Left cardiac atrium (tissue), 4 donors: ENCODE results near the gene ZNF777. TPM values are rescaled to one million over a fixed set of nuclear protein-coding genes. Genes with fewer than 3 reads are reported as not detected.

Experiments
- ATAC-seq, 2 donors: fragments of 200-7000 bp; cut with Tn5 transposase; one replicate each; pipeline ENCODE4 v1.9.1; 2020; ENCODE audit warnings: mild to moderate bottlenecking in 2 of 2, moderate library complexity in 2 of 2
- DNase-seq: peaks from one replicate; pipeline ENCODE4 v3.0.0-alpha.2; 2020
- intact Hi-C, 2 donors: fragments of 100-400 bp; cut with DNase I; formaldehyde crosslinking; loops; one replicate each; pipeline versions ENCODE4 v1.14.1 to v1.15.1; 2022 to 2023
- total RNA-seq, 2 donors: library from RNA; stranded (reverse); fragmentation: NEBNext Ultra II Directional; extraction: Animal tissue kit (Norgen Biotek cat#: 25700); gene quantifications; one replicate each; pipeline ENCODE4 v1.2.1, GENCODE V29; 2021
- donor health status: DM: no; HTN: yes; CAD: no.
- donor health status: DM: no; HTN: yes; CAD: no; lungs with severe emphysema.
- donor health status: DM: yes; HTN: yes; CAD: no.
- donor health status: Dilated cardiomyopathy.

Gene ZNF777
- total RNA-seq, 2 donors from 2014 or later = 6.6 to 7.5 TPM

DNA sequence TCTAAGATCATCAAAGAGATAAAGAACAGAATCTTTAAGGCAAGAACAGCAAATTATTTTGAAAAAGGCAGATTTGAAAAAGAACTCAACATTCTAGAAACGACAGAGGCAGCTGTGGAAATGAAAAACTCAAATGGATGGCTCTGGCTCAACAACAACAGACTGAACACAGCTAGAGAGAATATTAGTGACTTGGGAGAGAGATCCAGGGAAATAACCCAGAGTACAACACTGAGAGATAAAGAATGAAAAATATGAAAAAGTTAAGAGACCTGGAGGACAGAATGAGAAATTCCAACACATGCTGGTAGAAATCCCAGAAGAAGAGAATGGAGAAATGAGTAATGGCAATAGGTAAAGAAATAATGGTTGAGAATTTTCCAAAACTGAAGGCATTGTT lies 17.9 kb upstream of the ZNF777 start:
- ATAC-seq (no peak), DNase-seq (no peak)
- intact Hi-C loops = no loop called here

DNA sequence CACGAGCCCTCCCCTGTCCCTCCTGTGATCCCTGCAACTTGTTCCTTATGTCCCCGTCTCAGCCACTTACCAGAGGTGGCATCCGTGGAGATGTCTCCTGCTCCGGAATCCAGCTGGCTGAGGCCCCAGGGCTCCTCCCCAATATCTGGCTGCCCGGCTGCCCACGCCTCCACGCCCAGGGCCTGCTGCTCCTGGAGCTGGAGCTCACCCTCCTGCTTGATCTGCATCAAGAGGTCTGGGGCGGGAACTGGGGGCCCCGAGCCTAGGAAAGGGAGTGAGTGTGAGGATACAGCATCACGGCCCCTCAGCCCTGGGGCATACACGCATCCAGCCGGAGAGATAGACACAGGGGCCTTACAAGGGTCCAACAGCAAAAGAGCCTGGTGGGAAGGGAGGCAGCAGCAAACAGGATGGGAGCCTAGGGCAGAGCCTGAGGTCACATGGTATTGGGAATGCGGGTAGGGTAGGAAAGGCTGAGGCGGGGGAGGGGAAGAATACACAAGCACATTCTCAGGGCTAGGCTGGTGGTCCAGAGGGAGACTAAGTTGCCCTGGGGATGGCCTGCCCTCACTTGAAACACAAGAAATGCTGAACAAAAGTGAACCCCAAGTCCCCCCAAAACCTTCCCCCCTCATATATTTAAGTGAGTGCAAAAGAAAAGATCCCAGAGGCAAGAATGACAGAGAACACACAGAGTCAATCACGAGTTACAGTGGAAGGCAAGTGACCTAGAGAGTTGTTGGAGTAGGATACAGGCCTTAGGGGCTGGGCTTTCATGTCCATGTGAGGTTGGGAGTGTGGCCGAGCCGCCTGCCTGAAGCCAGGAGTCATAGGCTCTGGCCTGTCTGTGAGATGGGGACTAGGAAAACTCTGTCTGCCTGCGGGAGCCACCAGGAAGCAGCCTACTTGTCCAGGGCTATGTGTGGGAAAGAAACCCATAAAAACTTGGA lies 16.9 kb upstream of the ZNF777 start:
- ATAC-seq = no peak
- DNase-seq = no peak
- intact Hi-C loops = no loop called here

GRCh38 chr7:149476791-149477190 lies 15.9 kb upstream of the ZNF777 start:
- ATAC-seq = no peak
- intact Hi-C loops = no loop called here

DNA sequence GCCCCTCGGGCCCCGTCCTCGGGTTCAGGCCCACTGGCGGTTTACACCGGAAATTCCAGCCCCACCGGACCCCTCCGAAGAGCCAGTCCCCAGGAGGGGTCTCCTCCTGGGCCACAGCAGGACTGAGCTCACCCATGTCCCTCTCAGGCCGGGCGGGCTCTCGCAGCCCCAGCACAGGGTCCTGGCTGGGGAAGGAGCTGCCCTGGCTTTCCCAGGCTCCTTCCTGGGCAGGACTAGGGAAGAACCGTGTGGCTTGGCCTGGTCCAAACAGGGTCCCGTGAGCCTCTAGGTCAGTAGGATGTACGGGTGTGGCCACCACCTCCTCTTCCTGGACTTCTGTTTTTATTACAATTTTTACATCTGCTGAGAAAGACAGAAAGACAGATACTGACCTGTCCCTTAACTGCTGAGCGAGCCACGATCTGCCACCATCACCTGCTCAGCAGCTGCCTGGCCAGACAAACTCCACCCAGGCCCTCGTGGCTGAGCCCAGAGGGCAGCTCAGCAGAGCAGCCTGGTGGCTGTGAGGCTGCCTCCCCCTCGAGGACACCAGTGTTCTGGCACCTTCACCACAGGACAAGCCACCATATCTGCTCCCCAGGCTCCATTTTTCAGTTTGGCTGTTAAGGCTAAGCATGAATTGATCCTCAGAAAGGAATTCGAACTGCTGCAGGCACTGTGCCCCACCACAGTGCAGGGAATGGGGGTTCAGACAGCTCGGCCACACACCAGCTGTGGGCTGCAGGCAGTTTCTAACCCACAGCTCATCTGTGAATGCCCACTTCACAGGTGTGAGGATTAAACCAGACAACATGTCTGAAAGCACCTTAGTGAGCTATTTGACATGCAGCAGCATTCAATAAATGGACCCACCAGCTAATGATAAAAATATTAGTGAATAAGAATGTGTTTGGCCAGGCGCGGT lies 14.5 kb upstream of the ZNF777 start:
- no peak for DNase-seq
- intact Hi-C loops = no loop called here
- ATAC-seq = no peak

More at GRCh38 chr7:149476791-149477190, 15.9 kb upstream of the ZNF777 start:
- DNase-seq = no peak

DNA sequence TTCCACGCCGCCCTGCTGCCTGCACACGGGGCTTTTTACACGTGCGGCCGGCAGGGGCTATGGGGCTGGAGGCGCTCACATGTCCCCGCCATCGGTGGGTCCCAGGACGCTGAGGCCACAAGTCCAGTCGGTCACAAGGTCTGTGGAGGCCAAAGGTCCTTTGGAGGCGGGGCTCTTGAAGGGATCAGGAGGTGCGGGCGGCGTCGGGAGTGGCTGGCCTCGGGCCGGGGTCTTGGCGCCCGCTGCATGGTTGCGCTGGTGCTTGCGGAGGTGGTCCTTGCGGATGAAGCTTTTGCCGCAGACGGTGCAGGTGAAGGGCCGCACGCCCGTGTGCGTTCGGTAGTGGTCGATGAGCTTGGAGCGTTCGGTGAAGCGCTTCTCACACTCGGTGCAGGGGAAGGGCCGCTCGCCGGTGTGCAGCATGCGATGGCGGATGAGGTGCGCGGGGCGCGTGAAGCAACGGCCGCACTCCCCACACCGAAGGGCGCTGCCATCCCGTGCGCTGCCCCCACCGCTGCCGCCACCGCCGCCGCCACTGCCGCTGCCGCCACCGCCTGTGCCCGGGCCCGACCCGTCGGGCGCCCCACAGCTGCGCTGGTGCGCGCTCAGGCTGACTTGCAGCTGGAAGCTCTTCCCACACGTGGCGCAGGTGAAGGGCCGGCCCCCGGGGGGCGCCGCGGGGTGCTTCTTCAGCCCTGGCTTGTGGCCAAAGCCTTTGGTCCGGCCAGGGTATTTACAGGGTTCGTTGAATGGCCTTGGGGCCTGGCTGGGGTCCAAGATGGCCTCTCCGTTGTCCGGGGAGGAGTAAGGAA lies 13.7 kb upstream of the ZNF777 start:
- DNase-seq = no peak
- intact Hi-C loops = no loop called here
- ATAC-seq = no peak

- intact Hi-C loops = no loop called here
- DNase-seq (no peak), ATAC-seq (no peak)
Observed at GRCh38 chr7:149473251-149473650, 12.4 kb upstream of the ZNF777 start.

- intact Hi-C loops = no loop called here
- no peak for ATAC-seq
Observed at GRCh38 chr7:149471289-149471953, 10.6 kb upstream of the ZNF777 start.

GRCh38 chr7:149469806-149470205 lies 8.9 kb upstream of the ZNF777 start:
- DNase-seq = no peak
- no peak for ATAC-seq
- intact Hi-C loops = no loop called here

More at GRCh38 chr7:149471289-149471953, 10.6 kb upstream of the ZNF777 start:
- no peak for DNase-seq

GRCh38 chr7:149468208-149468607 lies 7.3 kb upstream of the ZNF777 start:
- no peak for ATAC-seq
- intact Hi-C loops = no loop called here

GRCh38 chr7:149467321-149467859 lies 6.5 kb upstream of the ZNF777 start:
- intact Hi-C loops = no loop called here

More at GRCh38 chr7:149468208-149468607, 7.3 kb upstream of the ZNF777 start:
- no peak for DNase-seq

DNA sequence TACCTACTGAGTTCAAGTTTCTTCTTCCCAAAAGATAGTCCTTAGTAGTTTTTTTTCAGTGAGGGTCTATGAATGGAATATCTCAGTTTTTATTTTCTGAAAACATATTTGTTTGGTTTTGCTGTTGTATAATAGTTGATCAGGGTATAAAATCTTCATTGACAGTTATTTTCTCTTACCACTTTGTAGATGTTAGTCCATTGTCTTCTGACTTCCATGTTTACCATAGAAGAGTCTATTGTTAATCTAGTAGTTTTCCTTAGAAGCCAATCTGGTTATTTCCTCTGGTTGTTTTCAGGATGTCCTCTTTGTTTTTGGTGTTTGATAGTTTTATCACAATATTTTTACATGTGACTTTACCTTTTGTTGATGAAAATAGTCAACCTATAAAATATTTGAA lies 5.5 kb upstream of the ZNF777 start:
- intact Hi-C loops = no loop called here
- ATAC-seq (no peak), DNase-seq (no peak)

More at GRCh38 chr7:149467321-149467859, 6.5 kb upstream of the ZNF777 start:
- ATAC-seq (no peak), DNase-seq (no peak)

GRCh38 chr7:149463500-149464161 lies 2.8 kb upstream of the ZNF777 start:
- intact Hi-C loops = no loop called here
- DNase-seq (no peak), ATAC-seq (no peak)

DNA sequence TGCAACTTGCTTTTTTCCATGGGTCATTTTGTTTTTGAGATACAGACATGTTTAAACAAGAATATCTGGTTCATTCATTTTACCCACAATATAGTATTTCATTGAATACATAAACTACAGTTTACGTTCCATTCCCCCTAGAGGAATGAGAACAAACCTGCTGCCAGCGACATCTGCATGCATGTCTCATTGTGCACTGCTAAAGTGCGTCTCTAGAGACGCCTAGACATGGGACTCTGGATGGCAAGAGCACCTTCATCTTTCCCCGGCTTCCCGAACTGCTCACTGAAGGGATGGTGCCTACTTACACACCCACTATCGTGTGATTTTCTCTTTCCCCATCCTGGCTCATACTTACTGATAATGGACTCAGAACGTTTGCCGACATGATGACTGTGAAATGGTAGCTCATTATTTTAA lies 1.2 kb upstream of the ZNF777 start:
- ATAC-seq (no peak), DNase-seq (no peak)
- intact Hi-C loops = no loop called here

GRCh38 chr7:149459540-149460452 lies 1.1 kb downstream of the ZNF777 start:
- intact Hi-C loops = no loop called here
- DNase-seq (no peak), ATAC-seq (peak; percentile 8 to 20)

DNA sequence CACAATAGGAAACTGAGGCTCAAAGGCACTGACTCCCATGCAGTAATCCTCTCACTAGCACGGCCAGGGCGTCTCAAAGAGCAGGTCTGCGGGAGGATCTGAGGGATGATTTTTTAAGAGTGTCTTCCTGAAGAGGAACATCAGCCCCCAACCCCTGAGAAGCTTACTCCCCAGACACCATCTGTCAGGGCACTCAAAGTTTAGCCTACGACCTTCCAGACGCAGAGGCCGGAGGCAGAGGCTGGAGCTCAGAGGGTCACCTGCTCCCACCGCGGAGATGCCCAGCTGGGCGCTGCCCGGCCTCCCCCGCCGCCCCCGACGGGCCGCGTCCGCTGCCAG lies 1.7 kb downstream of the ZNF777 start:
- no peak for ATAC-seq
- intact Hi-C loops = no loop called here
- no peak for DNase-seq

DNA sequence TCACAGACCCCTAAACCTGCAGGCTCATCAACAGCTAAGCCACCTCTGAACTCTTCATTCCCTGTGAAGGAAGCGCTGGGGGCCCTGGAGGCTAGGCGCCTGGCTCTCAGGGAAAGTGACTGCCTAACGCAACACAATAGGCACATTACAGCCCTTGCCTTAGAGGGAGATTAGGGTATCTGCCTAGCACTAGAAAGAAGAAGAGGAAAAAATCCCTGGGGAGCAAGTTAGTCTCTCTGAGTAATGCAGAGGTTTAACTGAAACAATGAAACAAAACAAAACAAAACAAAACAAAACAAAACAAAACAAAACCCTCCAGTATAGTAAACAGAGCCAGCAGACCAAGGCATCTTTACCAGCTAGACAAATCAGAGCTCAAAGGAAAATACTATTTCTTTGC lies 2.6 kb downstream of the ZNF777 start:
- intact Hi-C loops = no loop called here
- DNase-seq (no peak), ATAC-seq (no peak)

- ATAC-seq = no peak
- intact Hi-C loops = no loop called here
- DNase-seq = no peak
Observed at GRCh38 chr7:149457766-149458165, 3.1 kb downstream of the ZNF777 start.
